ENCODE data around the gene LMO7. TPM values are rescaled to one million over a fixed set of nuclear protein-coding genes. Genes with fewer than 3 reads are reported as not detected.

The LMO7 gene
- total RNA-seq, 2 experiments from 2014 or later, result 21.4 to 25.4 TPM

DNA sequence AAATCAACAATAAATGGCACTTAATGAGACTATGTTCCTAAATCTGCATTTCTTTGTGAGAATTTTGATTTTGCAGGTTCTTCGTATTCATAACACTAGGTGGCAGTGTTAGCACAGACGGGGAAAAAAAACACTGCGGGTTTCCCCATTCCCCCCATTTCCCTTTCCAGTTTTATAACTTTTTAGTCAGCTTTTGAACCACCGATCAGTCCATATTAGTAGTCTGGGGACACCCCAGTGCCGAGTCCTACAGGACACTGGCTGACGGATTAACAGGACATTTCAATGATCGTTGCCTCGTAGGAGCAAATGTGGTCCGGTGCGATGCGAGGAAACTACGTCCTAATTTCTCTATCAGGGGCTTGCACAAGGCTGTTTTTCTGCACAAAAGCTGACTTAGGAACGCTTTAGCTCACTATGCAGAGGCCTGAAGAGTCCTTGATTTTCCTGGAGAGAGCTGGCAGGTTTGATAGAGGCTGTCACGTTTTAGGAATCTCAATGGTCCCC lies 234.3 kb downstream of the LMO7 start:
- Histone ChIP-seq H3K27ac (ENCODE audit: low read depth, low read length, poor library complexity, severe bottlenecking) (no peak overlapping the region), H2AFZ (ENCODE audit: low read length) (no peak overlapping the region), H3K36me3 (ENCODE audit: insufficient read depth, low read length) (no peaks in the 10 kb centered on the region), H3K4me1 (ENCODE audit: insufficient read depth, low read length, poor library complexity, severe bottlenecking) (no peaks in the 10 kb centered on the region), H3K4me3 (ENCODE audit: low read depth, low read length, poor library complexity, severe bottlenecking) (no peak overlapping the region), H3K4me2 (ENCODE audit: low read length) (peak overlapping the region; percentile 21; the same call in 1 of the 2 replicates), H3K79me2 (ENCODE audit: insufficient read depth, low read depth, low read length) (no peaks in the 10 kb centered on the region), H3K9me3 (ENCODE audit: low read length) (no peaks in the 10 kb centered on the region), H4K20me1 (ENCODE audit: insufficient read depth, low read length) (0 out of 2 replicates have a peak, but pooled peaks cover 4% of the 10 kb centered on the region), H3K9me2 (ENCODE audit: insufficient read depth, low read length) (no peaks in the 10 kb centered on the region)
- no peak for TF ChIP-seq EZH2phosphoT487 (IDR thresholded peaks at IDR 0.05; ENCODE audit: borderline replicate concordance, low read depth, low read length)
- TF ChIP-seq, protein P1, sequence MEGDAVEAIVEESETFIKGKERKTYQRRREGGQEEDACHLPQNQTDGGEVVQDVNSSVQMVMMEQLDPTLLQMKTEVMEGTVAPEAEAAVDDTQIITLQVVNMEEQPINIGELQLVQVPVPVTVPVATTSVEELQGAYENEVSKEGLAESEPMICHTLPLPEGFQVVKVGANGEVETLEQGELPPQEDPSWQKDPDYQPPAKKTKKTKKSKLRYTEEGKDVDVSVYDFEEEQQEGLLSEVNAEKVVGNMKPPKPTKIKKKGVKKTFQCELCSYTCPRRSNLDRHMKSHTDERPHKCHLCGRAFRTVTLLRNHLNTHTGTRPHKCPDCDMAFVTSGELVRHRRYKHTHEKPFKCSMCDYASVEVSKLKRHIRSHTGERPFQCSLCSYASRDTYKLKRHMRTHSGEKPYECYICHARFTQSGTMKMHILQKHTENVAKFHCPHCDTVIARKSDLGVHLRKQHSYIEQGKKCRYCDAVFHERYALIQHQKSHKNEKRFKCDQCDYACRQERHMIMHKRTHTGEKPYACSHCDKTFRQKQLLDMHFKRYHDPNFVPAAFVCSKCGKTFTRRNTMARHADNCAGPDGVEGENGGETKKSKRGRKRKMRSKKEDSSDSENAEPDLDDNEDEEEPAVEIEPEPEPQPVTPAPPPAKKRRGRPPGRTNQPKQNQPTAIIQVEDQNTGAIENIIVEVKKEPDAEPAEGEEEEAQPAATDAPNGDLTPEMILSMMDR (conservative IDR thresholded peaks at IDR 0.05; ENCODE audit: low read length), result peak; percentile 94
- CTCF ChIA-PET (ENCODE audit: unreplicated experiment), result no interaction called here
- BruUV-seq (replicated peaks), result no TSS peak
- peak; percentile 24 for DNase-seq (ENCODE audit: low spot score)
- intact Hi-C loops (cut with micrococcal nuclease; ENCODE audit: unreplicated experiment), result no loop called here
- POLR2A ChIA-PET, result interaction anchor here (0.7 to 0.9 kb wide), 2 partner anchors 12 to 280 kb away, joined by 3 to 4 read pairs; no protein-coding TSS in a partner anchor

DNA sequence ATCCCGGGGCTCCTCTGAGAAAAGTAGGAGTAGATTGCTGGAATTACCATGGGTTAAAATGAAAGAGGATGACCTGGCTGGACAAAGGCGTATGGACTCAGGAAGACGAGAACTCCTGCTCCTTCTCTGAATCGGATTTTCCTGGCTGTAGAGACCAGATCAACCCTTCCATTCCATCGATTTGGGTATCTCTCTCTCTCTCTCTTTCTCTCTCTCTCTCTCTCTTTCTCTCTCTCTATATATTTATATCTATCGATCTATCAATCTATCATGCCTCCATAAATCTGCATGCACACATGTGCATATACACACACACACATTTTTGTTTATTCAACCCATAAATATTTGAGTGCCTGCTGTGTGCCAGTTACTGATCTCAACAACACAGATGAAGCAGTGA lies 234.9 kb downstream of the LMO7 start:
- no TSS peak for BruUV-seq (replicated peaks)
- H3K4me2 ChIP-seq (ENCODE audit: low read length), result no peak overlapping the region
- H2AFZ ChIP-seq (ENCODE audit: low read length), result no peak overlapping the region
- H3K27ac ChIP-seq (ENCODE audit: low read depth, low read length, poor library complexity, severe bottlenecking), result no peak overlapping the region
- no peak for DNase-seq (ENCODE audit: low spot score)
- no peaks in the 10 kb centered on the region for H3K36me3 ChIP-seq (ENCODE audit: insufficient read depth, low read length)
- no peak for TF ChIP-seq EZH2phosphoT487 (IDR thresholded peaks at IDR 0.05; ENCODE audit: borderline replicate concordance, low read depth, low read length)
- TF ChIP-seq, protein P1 (conservative IDR thresholded peaks at IDR 0.05; ENCODE audit: low read length), result no peak
- ChIA-PET CTCF (ENCODE audit: unreplicated experiment) (no interaction called here), POLR2A (no interaction called here)
- intact Hi-C loops (cut with micrococcal nuclease; ENCODE audit: unreplicated experiment), result no loop called here
- no peak overlapping the region for H3K4me3 ChIP-seq (ENCODE audit: low read depth, low read length, poor library complexity, severe bottlenecking)
- H3K9me2 ChIP-seq (ENCODE audit: insufficient read depth, low read length), result no peaks in the 10 kb centered on the region
- 0 out of 2 replicates have a peak, but pooled peaks cover 4% of the 10 kb centered on the region for H4K20me1 ChIP-seq (ENCODE audit: insufficient read depth, low read length)
- no peaks in the 10 kb centered on the region for H3K9me3 ChIP-seq (ENCODE audit: low read length)
- H3K4me1 ChIP-seq (ENCODE audit: insufficient read depth, low read length, poor library complexity, severe bottlenecking), result no peaks in the 10 kb centered on the region
- H3K79me2 ChIP-seq (ENCODE audit: insufficient read depth, low read depth, low read length), result no peaks in the 10 kb centered on the region

DNA sequence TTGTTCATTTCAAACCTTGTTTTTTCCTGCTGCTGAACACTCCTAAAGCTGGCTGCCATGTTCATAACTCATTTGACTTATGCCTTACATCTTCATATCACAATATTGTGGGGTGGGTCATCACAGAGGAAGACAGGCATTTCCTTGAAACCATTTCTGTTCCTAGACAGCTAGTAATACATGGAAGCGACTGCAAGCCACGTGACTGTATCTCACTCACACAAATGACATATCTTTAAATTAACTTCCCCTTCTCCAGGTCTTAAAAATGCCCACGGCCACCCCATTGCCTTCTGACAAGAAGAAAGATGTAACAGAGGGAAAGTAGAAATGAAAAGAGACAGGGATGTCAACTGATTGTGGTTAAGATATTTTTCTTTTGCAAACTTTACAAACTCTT lies 236.8 kb downstream of the LMO7 start:
- no peaks in the 10 kb centered on the region for H3K36me3 ChIP-seq (ENCODE audit: insufficient read depth, low read length)
- H2AFZ ChIP-seq (ENCODE audit: low read length), result no peak overlapping the region
- H3K9me2 ChIP-seq (ENCODE audit: insufficient read depth, low read length), result no peaks in the 10 kb centered on the region
- no peak overlapping the region for H3K27ac ChIP-seq (ENCODE audit: low read depth, low read length, poor library complexity, severe bottlenecking)
- no peaks in the 10 kb centered on the region for H3K9me3 ChIP-seq (ENCODE audit: low read length)
- POLR2A ChIA-PET, result interaction anchor here (0.6 to 0.7 kb wide), 2 partner anchors 105 to 371 kb away, joined by 3 to 4 read pairs; no protein-coding TSS in a partner anchor
- H3K4me3 ChIP-seq (ENCODE audit: low read depth, low read length, poor library complexity, severe bottlenecking), result no peak overlapping the region
- no peaks in the 10 kb centered on the region for H3K79me2 ChIP-seq (ENCODE audit: insufficient read depth, low read depth, low read length)
- TF ChIP-seq, protein P1 (conservative IDR thresholded peaks at IDR 0.05; ENCODE audit: low read length), result no peak
- TF ChIP-seq EZH2phosphoT487 (IDR thresholded peaks at IDR 0.05; ENCODE audit: borderline replicate concordance, low read depth, low read length), result no peak
- BruUV-seq (replicated peaks), result no TSS peak
- H3K4me2 ChIP-seq (ENCODE audit: low read length), result no peak overlapping the region
- no peak for DNase-seq (ENCODE audit: low spot score)
- CTCF ChIA-PET (ENCODE audit: unreplicated experiment), result no interaction called here
- intact Hi-C loops (cut with micrococcal nuclease; ENCODE audit: unreplicated experiment), result no loop called here
- H3K4me1 ChIP-seq (ENCODE audit: insufficient read depth, low read length, poor library complexity, severe bottlenecking), result no peaks in the 10 kb centered on the region
- 0 out of 2 replicates have a peak, but pooled peaks cover 4% of the 10 kb centered on the region for H4K20me1 ChIP-seq (ENCODE audit: insufficient read depth, low read length)

Measured in OCI-LY7 (cell line).